Activated T-helper 9 cell treated with anti-CD3 and anti-CD28 coated beads, Interleukin-2, amount 50 U/mL, for 16 hours (primary cell): Measurements from ENCODE around the gene CERS1.

Experiments
- DNase-seq: peaks from one replicate; pipeline ENCODE4 v3.0.0-alpha.2; 2020; ENCODE audit warnings: low read depth

CERS1 gene

DNA sequence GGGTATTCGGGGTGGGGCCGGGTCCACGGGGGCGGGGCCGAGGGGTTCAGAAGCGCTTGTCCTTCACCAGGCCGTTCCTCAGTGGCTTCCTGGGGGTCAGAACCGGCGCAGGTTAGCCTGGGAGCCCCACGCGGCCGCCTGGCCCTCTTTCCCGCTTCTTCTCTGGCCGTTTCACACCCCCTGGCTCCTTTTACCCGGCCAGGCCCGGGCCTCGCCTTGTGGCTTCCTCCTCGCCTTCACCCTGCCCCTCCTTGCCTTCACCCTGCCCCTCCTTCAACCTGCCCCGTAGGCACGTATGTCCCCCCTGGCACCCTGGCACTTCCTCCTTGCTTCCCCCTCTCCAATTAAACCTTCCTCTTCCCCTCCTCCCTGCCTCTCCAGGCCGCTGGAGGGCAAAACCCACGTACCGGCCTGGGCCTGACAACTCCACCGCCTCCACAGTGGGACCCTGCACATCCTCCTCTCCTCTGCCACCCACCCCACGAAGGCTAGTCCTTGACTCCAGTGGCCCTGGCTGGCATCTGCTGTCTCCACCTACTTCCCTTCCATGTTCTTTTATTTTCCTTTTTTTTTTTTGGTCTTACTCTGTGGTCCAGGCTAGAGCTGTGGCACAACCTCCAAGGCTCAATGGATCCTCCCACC, 25.3 kb downstream of the CERS1 start:
- no peak for DNase-seq

DNA sequence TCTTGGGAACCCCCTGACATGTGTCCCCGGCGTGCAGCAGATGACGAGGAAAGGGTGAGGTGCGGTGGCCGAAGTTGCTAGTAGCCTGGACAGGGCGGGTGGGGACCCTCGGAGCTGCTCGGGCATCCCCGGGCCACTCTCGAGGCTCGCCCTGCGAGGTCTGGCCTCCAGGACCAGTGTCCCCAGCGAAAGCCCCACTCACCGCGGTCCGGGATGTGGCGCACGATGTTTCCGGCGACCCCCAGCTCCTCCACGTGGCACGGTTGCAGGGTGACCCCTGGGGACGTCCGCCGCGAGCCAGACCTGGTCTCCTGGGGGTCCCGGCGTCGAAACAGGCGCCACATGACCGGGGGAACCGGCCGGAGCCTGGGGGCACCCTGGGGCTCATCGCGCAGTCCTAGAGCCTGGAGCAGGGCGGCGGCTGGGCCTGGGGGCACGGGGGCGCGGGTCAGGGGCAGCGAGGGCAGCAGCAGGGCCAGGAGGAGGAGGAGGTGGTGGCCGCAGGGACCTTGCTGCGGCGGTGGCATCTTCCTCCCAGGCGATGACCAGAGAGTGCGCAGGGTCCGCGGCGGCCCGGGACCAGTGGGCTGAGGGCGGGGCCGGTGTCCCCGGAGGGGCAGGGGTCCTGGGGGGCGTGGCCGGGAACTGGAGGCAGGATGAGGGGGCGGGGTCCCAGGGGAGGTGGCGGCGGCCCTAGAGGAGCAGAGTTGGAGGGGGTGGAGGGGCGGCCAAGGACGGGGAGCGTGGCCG, 26.0 kb downstream of the CERS1 start:
- no peak for DNase-seq

DNA sequence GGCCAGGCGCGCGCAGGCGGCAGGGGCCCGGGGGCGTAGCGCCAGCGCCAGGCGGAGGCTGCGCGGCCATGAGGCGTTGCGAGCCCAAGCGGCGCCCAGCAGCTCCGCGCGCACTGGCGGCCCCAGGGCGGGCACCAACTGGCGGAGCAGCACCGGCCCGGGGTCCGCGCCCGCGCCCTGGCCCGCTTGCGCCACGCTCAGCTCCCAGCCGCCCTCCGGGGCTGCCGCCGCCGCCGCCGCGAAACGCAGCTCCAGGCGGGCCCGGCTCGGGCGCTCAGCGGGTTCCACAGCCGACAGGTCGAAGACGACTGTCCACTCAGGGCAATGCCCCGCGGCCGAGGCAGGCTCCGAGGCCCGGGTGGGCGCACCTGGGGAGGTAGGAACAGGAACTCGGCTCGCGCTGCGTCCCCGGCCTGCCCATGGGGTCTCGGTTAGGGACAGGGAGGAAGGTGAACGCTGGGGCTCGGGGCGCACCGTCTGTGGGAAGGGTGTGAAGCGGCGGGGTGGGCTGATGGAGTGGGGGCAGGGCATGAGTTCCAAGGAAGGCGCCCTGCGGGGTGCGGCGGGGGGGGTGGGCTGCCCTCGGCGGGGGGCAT, 26.8 kb downstream of the CERS1 start:
- DNase-seq: no peak

DNA sequence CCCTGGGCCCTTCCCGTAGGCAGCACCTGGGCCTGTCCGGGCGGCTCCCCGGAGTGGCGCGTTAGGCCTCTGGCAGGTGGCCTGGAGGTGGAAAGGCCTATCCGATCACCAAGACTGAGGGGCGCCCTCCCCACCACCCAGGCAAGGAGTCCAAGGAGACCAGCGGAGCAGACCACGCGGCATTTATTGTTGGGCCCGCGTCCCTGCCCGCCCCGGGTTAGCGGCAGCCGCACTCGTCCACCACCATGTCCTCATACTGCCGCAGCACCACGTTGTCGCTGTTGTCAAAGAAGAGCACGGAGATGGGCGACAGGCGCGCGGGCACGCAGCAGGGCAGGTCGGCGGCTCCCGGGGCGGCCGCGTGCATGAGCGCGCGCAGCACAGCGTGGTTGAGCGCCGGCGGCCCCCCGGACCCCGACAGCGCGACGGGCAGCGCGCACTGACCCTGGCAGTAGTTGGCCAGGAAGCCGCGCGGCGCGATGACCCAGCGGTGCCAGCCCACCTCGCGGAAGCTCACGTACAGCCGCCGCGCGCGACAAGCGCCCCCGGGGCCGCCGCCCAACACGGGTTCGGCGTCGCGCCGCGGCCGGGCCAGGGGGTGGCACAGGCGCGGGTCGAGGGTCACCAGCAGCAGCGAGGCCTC, 27.5 kb downstream of the CERS1 start:
- DNase-seq: no peak

DNA sequence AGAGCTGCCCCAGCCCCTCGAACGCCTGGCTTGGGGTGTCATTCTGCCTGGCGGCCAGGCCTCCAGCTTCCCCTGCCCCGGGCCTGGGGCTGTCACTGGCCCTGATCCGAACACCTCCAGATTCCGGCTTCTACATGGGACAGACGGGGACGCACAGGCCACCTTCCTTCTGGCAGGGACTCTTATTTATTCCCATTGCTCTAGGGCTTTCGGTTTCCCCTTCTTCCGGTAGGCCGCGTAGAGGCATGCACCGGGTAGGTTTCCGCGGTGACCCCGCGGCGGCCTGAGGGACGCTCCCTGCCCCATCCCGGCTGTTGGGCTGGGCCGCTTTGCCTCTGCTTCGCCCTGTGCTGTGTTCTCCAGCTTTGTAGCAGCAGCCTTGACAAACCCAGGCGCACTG, 28.2 kb downstream of the CERS1 start:
- no peak for DNase-seq

DNA sequence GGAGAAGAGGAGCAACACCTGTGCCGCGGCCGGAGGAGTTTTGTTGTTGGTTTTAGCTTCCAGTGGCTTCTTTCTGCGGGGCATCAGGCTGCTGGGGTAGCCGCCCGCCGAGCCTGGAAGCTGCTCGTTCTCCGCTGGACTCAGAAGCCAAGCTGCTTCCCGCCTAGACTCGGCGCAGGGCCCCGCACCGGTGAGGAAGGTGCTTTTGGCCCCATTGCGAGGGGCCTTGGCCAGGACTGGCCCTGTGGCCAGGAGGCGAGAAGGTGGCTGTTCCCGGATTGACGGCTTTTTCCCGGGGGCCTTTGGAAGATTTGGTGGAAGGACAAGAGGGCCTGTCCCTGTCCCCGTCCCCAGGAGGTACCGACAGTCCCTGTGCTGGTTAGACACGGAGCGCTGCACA, 28.8 kb downstream of the CERS1 start:
- DNase-seq: no peak

DNA sequence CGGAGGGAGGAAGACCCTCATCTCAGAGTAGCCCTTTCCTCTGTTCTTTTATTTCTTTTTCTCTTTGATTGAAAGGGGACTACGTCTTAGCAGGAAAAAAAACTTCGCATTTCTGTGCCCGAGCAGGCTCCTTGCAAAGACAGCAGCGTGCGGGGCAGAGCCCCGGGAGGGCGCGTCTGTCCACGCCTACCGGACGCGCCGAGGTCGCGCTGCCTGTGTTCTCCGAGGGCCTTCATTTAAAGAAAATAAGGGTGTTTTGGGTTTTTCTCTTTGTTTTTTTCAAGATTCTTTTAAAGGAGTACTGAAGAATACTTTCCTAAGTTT, 29.2 kb downstream of the CERS1 start:
- no peak for DNase-seq

DNA sequence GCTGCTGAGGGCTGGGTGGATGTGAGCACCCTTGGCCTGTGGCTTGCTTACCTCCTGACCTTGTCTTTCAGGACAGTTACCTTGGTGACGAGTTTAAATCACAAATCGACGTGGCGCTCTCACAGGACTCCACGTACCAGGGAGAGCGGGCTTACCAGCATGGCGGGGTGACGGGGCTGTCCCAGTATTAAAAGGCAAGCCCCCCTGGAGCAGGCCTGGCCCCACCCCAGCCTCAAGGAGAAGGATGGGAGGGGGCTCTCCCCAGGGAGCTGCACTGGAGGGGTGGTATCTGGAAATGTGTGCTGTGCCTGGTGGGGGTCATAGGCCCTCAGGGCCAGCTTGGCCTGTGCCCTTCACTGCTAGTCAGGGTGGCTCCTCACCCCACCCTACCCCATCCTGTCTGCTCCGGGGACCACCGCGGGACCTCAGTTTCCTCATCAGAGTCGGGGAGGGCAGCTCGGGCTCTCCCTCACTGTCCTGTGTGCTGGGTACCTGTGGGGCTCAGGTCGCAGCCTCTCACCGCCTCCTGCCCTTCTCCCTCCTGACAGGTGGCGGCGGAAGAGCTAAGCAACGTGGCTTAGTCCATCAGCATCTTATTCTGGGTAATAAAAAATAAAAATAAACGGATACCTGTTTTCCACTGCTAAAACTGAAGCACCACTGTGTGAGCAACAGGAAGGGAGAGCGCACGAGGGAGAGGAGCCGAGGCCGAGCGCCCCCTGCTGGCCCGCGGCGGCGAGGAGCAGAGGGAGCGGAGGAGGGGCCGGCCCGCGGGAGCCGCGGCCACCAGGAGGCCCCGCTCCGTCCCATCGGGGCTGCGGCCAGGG, 29.8 kb downstream of the CERS1 start:
- peak; percentile 59 for DNase-seq

DNA sequence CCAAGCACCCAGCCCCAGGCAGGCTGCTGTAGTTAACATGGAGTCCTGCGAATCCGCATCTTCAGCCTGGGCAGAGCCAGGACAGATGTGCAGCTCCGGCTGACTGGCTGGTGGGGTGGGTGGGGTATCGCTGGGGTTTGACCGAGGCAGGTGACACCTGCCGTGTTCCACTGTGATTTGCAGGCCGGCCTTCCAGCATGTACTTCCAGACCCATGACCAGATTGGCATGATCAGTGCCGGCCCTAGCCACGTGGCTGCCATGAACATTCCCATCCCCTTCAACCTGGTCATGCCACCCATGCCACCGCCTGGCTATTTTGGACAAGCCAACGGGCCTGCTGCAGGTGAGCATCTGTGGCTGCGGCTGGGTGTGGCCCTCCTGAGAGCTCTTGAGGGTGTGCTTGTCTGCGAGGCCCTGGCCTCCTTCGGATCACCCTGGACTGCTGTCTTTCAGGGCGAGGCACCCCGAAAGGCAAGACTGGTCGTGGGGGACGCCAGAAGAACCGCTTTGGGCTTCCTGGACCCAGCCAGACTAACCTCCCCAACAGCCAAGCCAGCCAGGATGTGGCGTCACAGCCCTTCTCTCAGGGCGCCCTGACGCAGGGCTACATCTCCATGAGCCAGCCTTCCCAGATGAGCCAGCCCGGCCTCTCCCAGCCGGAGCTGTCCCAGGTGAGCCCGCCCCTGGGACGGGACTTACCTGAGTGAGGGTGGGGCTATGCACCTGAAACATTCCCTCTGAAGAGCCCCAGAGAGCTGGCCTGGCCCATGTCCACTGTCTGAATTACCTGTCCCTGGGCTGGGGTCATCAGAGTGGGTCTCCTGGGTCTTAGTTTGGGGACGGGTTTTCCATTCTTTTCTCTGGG, 30.6 kb downstream of the CERS1 start:
- DNase-seq: no peak

DNA sequence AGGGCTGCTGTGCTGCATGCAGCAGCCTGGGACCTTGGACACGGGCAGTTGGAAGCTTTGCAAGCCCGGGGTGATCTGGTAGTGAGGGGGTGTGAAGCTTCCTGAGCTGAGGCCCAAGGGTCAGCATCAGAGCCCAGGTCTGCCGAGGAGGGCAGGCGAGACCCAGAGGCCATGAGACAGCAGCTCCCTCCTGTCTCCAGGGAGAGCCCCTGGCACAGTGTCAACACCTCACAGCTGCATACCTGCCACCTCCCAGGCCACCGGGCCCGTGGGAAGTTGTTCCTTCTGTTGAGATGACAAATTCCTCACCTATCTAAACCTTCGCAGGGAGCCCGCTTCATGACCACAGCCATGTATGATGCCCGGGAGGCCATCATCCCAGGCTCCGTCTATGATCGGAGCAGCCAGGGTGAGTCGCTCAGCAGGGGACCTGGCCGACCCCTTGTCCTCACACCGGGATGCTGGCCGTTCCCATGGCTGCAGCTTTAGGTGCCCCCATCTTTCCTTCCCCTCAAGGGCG, 32.1 kb downstream of the CERS1 start:
- DNase-seq: no peak

DNA sequence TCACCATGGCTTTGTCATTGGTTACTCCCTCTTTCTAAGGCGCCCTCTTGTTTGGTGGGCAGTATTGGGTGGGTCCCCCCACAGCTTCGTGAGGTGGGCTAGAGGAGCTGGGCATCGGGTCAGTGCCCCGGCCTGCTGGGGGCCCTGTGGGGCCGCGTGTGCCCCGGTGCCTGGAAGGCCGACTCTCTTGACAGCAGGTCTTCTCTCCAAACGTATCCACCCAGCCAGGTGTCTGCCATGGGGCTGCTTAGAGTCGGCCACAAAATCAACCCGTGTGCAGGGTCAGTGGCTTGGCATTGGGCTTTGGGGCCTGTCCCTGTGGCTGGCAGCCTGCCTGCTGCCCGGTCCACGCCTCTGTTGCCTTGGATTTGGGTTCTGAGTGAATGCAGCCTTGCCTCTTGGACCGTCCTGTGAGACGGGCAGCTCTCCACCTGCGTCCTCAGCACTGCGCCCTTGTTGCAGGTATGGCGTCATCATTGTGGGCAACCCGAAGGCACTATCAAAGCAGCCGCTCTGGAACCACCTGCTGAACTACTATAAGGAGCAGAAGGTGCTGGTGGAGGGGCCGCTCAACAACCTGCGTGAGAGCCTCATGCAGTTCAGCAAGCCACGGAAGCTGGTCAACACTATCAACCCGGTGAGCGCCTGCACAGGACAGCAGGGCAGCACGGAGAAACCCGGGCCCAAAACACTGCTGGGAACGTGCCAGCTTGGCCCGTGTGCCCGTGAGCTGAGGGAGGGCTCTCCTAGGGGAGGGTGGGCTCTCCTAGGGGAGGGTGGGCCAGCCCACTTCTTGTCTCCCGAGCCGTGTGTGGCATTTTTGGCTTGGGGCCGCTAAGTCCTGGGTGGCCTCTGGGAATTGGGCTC, 32.7 kb downstream of the CERS1 start:
- DNase-seq: no peak

DNA sequence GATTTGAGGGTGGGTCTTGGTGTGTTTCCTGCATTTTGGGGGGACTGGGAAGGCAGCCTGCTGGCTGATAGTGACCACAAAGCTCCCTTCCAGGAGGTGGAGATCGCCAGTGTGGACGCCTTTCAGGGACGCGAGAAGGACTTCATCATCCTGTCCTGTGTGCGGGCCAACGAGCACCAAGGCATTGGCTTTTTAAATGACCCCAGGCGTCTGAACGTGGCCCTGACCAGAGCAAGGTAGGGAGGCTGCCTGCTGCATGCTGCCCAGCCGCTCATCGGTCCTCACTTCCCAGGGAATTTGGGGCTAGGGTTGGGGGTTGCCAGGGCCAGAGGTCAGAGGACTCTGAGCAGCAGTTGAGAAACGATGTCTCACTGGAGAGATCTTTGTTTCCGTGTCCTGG, 34.0 kb downstream of the CERS1 start:
- DNase-seq: no peak

DNA sequence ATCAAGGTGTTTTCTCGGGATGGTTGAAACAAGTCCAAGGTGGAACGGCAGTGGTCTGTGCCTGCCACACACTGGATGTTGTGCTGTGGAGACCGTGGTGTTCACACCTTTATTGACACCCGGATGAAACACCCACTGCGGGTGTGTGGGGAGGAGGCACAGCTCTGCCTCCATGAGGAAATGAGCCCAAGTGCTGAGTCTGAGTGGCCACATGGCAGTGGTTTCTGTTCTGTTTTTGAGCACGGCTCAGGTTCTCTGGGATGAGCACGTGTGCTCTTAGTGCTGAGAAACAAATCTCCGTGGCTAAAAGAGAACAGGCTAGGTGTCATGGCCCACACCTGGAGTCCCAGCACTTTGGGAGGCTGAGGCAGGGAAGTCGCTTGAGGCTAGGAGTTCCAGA, 34.7 kb downstream of the CERS1 start:
- DNase-seq: no peak

DNA sequence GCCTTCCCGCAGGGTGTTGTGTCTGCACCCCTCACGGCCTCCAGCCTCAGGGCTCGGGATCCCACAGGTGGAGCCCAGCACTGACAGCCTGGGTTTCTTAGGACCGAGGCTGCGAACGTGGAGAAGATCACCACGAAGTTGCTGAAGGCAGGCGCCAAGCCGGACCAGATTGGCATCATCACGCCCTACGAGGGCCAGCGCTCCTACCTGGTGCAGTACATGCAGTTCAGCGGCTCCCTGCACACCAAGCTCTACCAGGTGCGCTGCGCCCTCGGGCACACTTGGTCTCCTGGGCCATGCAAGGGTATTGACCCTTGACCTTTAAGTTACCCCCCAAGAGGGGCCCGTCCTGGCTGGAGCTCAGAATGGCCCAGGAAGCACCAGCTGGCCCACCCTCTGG, 35.2 kb downstream of the CERS1 start:
- no peak for DNase-seq

DNA sequence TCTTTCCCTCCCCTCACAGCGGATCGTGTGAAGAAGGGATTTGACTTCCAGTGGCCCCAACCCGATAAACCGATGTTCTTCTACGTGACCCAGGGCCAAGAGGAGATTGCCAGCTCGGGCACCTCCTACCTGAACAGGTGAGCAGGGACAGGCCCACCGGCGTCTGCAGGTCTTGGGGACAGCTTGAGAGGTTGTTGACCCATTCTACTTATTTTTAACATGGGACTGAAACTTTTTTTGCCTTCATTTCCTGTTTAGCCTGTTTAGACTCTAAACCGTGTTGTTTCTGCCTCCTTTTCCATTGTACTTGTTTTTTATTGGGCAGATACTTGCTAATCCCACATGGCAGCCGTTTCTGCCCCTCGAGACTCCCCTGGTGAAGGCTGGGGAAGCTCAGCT, 35.7 kb downstream of the CERS1 start:
- DNase-seq: no peak

DNA sequence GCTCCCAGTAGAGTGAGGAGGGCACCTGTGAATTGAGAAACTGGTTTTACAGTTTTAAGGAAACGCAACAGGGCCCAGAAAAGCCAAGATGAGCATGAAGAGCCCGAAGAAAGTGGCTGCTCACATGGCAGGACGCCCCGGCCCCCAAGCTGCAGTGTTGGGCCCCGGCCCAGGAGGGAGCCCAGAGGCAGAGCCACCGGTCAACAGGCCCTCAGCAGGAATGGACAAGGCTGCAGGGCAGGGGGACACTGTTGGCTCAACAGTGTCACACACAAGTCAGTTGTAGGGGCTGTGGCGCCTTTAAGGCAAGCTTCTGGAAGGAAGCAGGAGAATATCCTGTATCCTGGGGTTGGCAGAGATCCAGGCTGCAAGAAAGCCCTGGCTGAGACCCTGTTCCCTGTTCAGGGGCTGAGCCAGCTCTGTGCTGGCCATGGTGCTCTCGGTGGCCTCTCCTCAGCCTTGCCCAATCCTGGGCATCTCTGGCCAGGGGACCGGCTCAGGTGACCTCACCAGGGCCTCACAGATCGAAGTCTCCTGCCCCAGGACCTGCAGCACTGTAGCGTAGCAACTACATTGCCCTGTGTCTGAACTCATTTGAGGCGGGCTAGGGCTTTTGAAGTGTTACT, 36.2 kb downstream of the CERS1 start:
- no peak for DNase-seq

DNA sequence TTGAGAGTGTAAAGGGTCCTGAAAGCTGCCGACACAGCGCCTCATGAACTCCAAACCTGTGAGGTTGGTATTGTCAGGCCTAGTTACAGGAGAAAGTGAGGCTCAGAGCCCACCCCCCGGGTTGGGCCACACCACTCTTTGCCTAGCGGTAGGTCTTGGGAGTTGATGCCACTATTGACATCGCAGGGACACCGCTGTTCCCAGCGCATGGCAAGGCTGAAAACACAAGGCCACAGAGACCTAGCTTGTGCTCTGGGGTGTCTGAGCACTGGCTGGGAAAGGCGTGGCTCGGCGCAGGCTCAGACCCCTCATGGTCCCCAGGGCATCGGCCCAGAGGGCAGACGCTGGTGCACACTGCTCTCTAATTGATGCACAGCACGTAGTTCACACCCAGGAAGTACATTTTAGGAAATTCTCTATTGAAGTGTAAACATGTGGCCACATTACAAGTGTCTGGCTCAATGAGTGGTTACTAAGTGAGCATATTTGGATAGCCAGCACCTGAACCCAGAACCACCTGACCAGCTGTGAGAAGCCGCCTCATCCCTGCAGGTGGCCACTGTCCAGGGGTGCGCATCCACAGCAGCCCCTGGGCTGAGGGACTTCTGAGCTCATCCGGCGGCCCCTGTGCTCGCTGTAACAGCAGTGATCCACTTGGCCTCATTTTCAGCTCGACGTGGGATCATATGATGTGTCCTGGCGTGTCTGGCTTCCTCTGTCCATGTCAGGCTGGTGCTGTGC, 36.9 kb downstream of the CERS1 start:
- DNase-seq: no peak

DNA sequence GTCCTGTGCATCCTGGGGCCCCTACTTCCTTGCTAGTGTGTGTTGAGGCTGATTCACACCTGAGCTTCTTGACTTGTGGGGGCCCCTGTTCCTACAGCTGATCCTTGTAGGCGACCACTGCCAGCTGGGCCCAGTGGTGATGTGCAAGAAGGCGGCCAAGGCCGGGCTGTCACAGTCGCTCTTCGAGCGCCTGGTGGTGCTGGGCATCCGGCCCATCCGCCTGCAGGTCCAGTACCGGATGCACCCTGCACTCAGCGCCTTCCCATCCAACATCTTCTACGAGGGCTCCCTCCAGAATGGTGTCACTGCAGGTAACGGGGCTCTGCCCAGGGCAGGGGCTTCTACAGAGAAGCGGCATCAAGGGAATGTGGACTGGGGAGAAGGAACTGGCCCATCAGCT, 38.7 kb downstream of the CERS1 start:
- no peak for DNase-seq
